Small intestine (tissue), 7 donors: Measurements from ENCODE around the gene RAET1G. TPM values are rescaled to one million over a fixed set of nuclear protein-coding genes. Genes with fewer than 3 reads are reported as not detected.
"Not testable (repeated sequence)": the region's sequence is repeated elsewhere in the genome, so short reads cannot be mapped to it uniquely, and the experiment has no call there.

Experiments
- DNase-seq, 2 donors: peaks; one replicate each; pipeline versions ENCODE4 v3.0.0 to v3.0.0-alpha.2; 2013
- FAIRE-seq: peaks from 2 replicates; lab custom pipeline; 2012; peaks lifted over from hg19 to GRCh38; lab: Jason Lieb, UNC
- H3K27ac ChIP-seq, 3 donors: one replicate each; pipeline ENCODE4 v1.5.1; 2013; ENCODE audit warnings: low read length in 2 of 3, mild to moderate bottlenecking in 2 of 3, control low read depth in 1 of 3, inconsistent platforms in 1 of 3, low read depth in 1 of 3, moderate library complexity in 1 of 3
- H3K27me3 ChIP-seq, 3 donors: one replicate each; pipeline ENCODE4 v1.6.1; 2013; ENCODE audit warnings: low read length in 3 of 3, inconsistent platforms in 1 of 3; ENCODE audit not compliant: control insufficient read depth in 3 of 3, insufficient read depth in 3 of 3
- H3K36me3 ChIP-seq, 3 donors: one replicate each; pipeline ENCODE4 v1.6.1; 2013; ENCODE audit warnings: low read length in 3 of 3, inconsistent platforms in 1 of 3, low read depth in 1 of 3, mild to moderate bottlenecking in 1 of 3, moderate library complexity in 1 of 3; ENCODE audit not compliant: control insufficient read depth in 3 of 3, insufficient read depth in 2 of 3
- H3K4me1 ChIP-seq, 3 donors: one replicate each; pipeline ENCODE4 v1.6.1; 2013; ENCODE audit warnings: low read length in 2 of 3, inconsistent platforms in 1 of 3, low read depth in 1 of 3, mild to moderate bottlenecking in 1 of 3, moderate library complexity in 1 of 3; ENCODE audit not compliant: control insufficient read depth in 3 of 3, insufficient read depth in 2 of 3
- H3K4me3 ChIP-seq, 3 donors: one replicate each; pipeline ENCODE4 v1.5.1; 2013; ENCODE audit warnings: low read length in 3 of 3, control low read depth in 1 of 3, inconsistent platforms in 1 of 3, low read depth in 1 of 3, mild to moderate bottlenecking in 1 of 3, moderate library complexity in 1 of 3
- H3K9me3 ChIP-seq, 2 donors: one replicate each; pipeline ENCODE4 v1.6.1; 2013; ENCODE audit warnings: low read depth in 1 of 2, low read length in 1 of 2; ENCODE audit not compliant: control insufficient read depth in 2 of 2, insufficient read depth in 1 of 2
- WGBS, 3 donors: extraction: QIAGEN DNeasy Blood & Tissue Kit; methylation state at CpG; one replicate each; pipeline ENCODE4 v1.1.7; 2013; 5-methylcytosine and 5-hydroxymethylcytosine counted together
- polyA plus RNA-seq, 4 donors: library from polyadenylated mRNA; stranded (reverse) in 3 of 4; unstranded in 1 of 4; fragments of 200-250 nt in 3 of 4; fragments of 120-200 nt in 1 of 4; gene quantifications; one replicate each; pipeline versions ENCODE4 v1.2.1 to v1.2.3, GENCODE V29; 2013
- donor health status: healthy with polysubstance abuse.
- donor health status: control.
- donor health status: control.
- donor health status: Bipolar disorder and iron deficiency.
- donor health status: healthy.

Gene RAET1G
- polyA plus RNA-seq, 4 donors = 0.15 to 0.27 TPM; not detected in 2

- H3K27me3 ChIP-seq = peaks cover 0 to 68% (median 22%) of the 10 kb centered on the region in 3 donors
- peak; percentile 28 to 62 for DNase-seq
- no peak overlapping the region for H3K4me3 ChIP-seq
- WGBS, 3 donors = 8 to 38% (median 24%) methylated on average over 8 of the region's 8 CpGs
- no peaks in the 10 kb centered on the region for H3K4me1 ChIP-seq
- H3K9me3 ChIP-seq = no peaks in the 10 kb centered on the region
- FAIRE-seq = no peak
- no peak overlapping the region for H3K27ac ChIP-seq
- H3K36me3 ChIP-seq = no peaks in the 10 kb centered on the region
Observed at GRCh38 chr6:149950423-149950822, 27.5 kb upstream of the RAET1G start.

- WGBS, 3 donors = 67 to 80% (median 78%) methylated on average over 5 of the region's 5 CpGs
- DNase-seq (no peak), FAIRE-seq (no peak)
- no peaks in the 10 kb centered on the region for H3K36me3 ChIP-seq
- no peaks in the 10 kb centered on the region for H3K4me1 ChIP-seq
- no peak overlapping the region for H3K4me3 ChIP-seq
- no peak overlapping the region for H3K27ac ChIP-seq
- peaks cover 0 to 61% (median 22%) of the 10 kb centered on the region in 3 donors for H3K27me3 ChIP-seq
- no peaks in the 10 kb centered on the region for H3K9me3 ChIP-seq
Observed at GRCh38 chr6:149948616-149949015, 25.7 kb upstream of the RAET1G start.

DNA sequence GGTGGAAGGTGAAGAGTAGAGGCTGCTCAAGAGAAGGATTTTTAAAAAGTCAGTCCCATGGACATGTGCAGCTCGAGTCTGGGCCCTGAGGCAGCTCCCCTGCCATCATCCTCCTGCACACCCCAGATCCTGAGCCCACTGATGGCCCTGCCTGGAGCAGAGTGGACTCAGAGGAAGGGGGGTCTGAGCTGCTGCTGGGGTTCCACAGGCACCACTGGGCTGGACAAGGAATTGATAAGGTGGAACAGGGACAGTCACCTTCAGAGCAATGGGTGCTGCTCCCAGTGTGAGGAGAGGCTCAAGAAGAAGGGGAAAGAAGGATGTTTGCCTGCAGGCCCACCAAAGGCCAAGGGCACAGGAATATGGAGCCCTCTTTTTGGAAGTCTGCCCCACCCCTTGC lies 25.1 kb upstream of the RAET1G start:
- H3K36me3 ChIP-seq = no peaks in the 10 kb centered on the region

DNA sequence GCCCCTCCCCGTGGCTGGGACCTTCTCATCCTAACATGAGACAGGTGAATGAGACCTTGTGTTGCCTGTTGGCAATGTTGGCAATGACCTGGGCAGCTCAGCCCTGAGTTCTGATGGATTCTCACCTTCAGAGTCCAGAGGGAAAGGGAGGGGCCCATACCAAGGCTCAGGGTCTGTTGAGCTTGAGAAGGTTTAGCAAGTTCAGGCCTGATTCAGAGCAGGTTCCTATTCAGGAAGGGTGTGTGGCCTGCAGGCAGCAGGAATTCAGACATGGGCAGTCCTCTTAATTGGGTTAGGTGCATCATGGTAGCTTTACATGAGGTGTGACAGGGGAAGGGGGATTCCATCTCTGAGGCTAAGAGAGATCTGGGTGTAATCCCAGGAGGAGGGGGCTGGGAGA lies 24.6 kb upstream of the RAET1G start:
- DNase-seq = not testable (repeated sequence)

More for the DNA sequence above, 25.1 kb upstream of the RAET1G start:
- no peaks in the 10 kb centered on the region for H3K4me1 ChIP-seq
- H3K27me3 ChIP-seq = peaks cover 0 to 63% (median 20%) of the 10 kb centered on the region in 3 donors
- H3K9me3 ChIP-seq = no peaks in the 10 kb centered on the region
- H3K27ac ChIP-seq = no peak overlapping the region
- no peak for FAIRE-seq
- H3K4me3 ChIP-seq = no peak overlapping the region
- DNase-seq = no peak
- WGBS, 3 donors = 64 to 74% (median 73%) methylated on average over 1 of the region's 1 CpG

GRCh38 chr6:149946631-149947030 lies 23.7 kb upstream of the RAET1G start:
- not testable (repeated sequence) for DNase-seq, H3K9me3 ChIP-seq, H3K4me1 ChIP-seq, H3K27ac ChIP-seq, H3K36me3 ChIP-seq, H3K4me3 ChIP-seq, FAIRE-seq
- 43 to 59% (median 58%) methylated on average over 7 of the region's 7 CpGs for WGBS, 3 donors
- peaks cover 0 to 64% (median 19%) of the 10 kb centered on the region in 3 donors for H3K27me3 ChIP-seq

More for the DNA sequence above, 24.6 kb upstream of the RAET1G start:
- not testable (repeated sequence) for H3K27ac ChIP-seq, H3K9me3 ChIP-seq, H3K4me1 ChIP-seq, FAIRE-seq, H3K4me3 ChIP-seq, H3K36me3 ChIP-seq
- WGBS, 3 donors = no CpG with 5 or more reads among the region's 1 CpG
- H3K27me3 ChIP-seq = peaks cover 0 to 64% (median 17%) of the 10 kb centered on the region in 3 donors

DNA sequence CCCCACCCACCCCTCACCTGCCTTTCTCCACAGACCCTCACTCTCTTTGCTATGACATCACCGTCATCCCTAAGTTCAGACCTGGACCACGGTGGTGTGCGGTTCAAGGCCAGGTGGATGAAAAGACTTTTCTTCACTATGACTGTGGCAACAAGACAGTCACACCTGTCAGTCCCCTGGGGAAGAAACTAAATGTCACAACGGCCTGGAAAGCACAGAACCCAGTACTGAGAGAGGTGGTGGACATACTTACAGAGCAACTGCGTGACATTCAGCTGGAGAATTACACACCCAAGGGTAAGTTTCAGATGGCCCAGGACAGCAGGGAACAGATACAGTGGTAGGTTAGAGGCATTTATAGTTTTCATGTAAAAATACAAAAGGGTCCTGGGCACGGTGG lies 22.4 kb upstream of the RAET1G start:
- H3K4me3 ChIP-seq, H3K9me3 ChIP-seq, FAIRE-seq, H3K27ac ChIP-seq, DNase-seq, H3K36me3 ChIP-seq: not testable (repeated sequence)
- Histone ChIP-seq H3K4me1 (peaks cover 0 to 11% (median 4%) of the 10 kb centered on the region in 3 donors), H3K27me3 (peaks cover 0 to 65% (median 18%) of the 10 kb centered on the region in 3 donors)
- 68 to 76% (median 70%) methylated on average over 3 to 5 of the region's 6 CpGs for WGBS, 3 donors

DNA sequence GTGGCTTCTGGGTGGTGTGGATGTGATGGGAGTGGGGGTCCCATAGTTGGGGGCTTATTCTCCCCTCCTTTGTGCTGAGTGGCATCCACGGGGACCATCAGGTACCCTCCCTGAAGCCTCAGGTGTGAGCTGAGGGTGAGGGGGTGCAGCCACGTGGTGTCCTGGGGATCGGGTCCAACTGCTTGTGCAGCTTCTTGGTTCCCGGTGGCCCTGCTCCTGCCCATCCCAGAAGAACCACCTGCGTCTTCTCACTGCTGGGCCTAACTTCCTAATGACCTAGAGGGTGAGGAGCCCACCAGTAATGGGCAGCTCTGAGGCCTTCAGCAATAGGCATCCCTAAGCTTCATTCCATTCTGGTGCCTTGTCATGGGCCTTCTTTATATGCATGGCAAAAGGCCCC lies 20.4 kb upstream of the RAET1G start:
- H3K4me3 ChIP-seq, H3K27ac ChIP-seq, FAIRE-seq, DNase-seq, H3K9me3 ChIP-seq, H3K36me3 ChIP-seq: not testable (repeated sequence)
- H3K27me3 ChIP-seq = peaks cover 0 to 71% (median 31%) of the 10 kb centered on the region in 3 donors
- peaks cover 0 to 16% (median 8%) of the 10 kb centered on the region in 3 donors for H3K4me1 ChIP-seq
- 73 to 77% (median 73%) methylated on average over 4 to 5 of the region's 5 CpGs for WGBS, 3 donors

DNA sequence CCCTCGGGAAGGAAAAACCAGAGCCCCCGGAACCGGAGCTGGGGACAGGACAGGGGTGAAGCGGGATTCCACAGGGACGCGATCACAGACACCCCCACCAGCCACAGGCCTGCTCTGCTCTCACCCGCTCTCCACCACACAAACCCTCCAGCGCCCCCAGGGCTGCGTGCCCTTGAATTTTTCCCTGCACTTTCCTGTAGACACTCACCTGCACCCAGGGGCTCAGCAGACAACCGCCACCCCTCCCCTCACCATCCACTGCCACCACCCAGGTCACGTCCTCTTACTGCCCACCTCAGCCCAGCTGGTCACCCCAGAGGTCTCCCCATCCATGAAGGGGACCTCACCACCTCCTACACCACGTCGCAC lies 19.5 kb upstream of the RAET1G start:
- FAIRE-seq (no peak), DNase-seq (no peak)
- Histone ChIP-seq H3K36me3 (no peaks in the 10 kb centered on the region), H3K27me3 (peaks cover 0 to 72% (median 32%) of the 10 kb centered on the region in 3 donors), H3K4me1 (peaks cover 0 to 18% (median 11%) of the 10 kb centered on the region in 3 donors), H3K4me3 (peak overlapping the region in 2 of 3 donors; percentile 51 to 55), H3K27ac (no peak overlapping the region), H3K9me3 (no peaks in the 10 kb centered on the region)
- WGBS, 3 donors = 19 to 20% (median 19%) methylated on average over 8 to 13 of the region's 13 CpGs
